Vagina (tissue), 2 donors: ENCODE results near the gene MIXL1.

Experiments used
- POLR2A ChIP-seq, 2 donors: fragments of 450-650 bp; IDR thresholded peaks; one replicate each; pipeline ENCODE4 v1.6.1; 2017; ENCODE audit warnings: antibody characterized with exemption in 2 of 2, mild to moderate bottlenecking in 2 of 2, moderate library complexity in 2 of 2
- TF ChIP-seq, protein P1 (sequence below), 3 experiments: fragments of 450-650 bp in 2 of 3; fragments of 200-600 bp in 1 of 3; sonication (generic) in 1 of 3; IDR thresholded peaks; one replicate each; pipeline ENCODE4 v1.5.1; 2017 to 2019; ENCODE audit warnings: antibody characterized with exemption in 3 of 3, mild to moderate bottlenecking in 2 of 3, moderate library complexity in 2 of 3

DNA sequence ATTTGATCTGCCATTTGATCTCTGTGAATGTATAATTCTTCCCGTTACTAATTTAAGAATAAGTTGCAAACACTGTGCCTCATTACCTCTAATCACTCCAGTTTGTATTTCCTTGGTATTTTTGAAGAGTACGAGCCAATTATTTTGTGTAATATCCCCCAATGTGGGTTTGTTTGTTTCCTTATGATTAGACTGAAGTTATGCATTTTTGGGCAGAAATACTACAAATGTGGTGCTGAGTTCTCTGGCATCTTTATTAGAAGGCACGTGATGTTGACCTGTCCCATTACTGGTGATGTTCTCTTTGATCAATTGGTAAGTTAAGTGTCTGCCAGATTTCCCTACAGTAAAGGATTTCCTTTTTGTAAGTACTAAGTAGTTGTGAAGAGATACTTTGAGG, 10.3 kb downstream of the MIXL1 start:
- TF ChIP-seq, protein P1, sequence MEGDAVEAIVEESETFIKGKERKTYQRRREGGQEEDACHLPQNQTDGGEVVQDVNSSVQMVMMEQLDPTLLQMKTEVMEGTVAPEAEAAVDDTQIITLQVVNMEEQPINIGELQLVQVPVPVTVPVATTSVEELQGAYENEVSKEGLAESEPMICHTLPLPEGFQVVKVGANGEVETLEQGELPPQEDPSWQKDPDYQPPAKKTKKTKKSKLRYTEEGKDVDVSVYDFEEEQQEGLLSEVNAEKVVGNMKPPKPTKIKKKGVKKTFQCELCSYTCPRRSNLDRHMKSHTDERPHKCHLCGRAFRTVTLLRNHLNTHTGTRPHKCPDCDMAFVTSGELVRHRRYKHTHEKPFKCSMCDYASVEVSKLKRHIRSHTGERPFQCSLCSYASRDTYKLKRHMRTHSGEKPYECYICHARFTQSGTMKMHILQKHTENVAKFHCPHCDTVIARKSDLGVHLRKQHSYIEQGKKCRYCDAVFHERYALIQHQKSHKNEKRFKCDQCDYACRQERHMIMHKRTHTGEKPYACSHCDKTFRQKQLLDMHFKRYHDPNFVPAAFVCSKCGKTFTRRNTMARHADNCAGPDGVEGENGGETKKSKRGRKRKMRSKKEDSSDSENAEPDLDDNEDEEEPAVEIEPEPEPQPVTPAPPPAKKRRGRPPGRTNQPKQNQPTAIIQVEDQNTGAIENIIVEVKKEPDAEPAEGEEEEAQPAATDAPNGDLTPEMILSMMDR (IDR thresholded peaks at IDR 0.05): no peak
- no peak for TF ChIP-seq POLR2A (IDR thresholded peaks at IDR 0.05)
